ENCODE results near the gene HACD3.

DNA sequence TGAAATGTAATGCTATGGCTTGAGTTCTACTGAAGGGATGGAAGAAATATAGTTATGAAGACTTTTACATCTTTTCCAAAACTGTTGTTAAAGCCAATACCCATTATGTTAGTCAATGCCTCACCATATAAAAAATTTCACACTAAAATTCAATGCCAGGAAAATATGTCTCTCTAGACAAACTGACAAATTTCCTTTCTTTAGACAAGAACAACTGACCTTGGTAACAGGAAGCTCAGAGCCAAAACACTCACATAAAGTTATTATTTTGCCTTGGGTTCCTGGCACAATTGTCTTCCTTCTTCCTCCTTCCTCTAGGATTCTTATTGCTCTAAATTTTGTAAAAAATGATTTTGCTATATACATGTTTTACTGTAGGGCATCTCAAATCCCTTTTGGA, 54.0 kb downstream of the HACD3 start:
- TF ChIP-seq, protein P1, sequence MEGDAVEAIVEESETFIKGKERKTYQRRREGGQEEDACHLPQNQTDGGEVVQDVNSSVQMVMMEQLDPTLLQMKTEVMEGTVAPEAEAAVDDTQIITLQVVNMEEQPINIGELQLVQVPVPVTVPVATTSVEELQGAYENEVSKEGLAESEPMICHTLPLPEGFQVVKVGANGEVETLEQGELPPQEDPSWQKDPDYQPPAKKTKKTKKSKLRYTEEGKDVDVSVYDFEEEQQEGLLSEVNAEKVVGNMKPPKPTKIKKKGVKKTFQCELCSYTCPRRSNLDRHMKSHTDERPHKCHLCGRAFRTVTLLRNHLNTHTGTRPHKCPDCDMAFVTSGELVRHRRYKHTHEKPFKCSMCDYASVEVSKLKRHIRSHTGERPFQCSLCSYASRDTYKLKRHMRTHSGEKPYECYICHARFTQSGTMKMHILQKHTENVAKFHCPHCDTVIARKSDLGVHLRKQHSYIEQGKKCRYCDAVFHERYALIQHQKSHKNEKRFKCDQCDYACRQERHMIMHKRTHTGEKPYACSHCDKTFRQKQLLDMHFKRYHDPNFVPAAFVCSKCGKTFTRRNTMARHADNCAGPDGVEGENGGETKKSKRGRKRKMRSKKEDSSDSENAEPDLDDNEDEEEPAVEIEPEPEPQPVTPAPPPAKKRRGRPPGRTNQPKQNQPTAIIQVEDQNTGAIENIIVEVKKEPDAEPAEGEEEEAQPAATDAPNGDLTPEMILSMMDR (IDR thresholded peaks at IDR 0.05) = no peak
- TF ChIP-seq POLR2A (IDR thresholded peaks at IDR 0.05; ENCODE audit: low read depth) (no peak), POLR2AphosphoS5 (IDR thresholded peaks at IDR 0.05) (no peak), EP300 (IDR thresholded peaks at IDR 0.05) (no peak)
